Fibroblast of skin of back (primary cell): ENCODE measurements around the gene ADCY5.
"Not testable (repeated sequence)": the region's sequence is repeated elsewhere in the genome, so short reads cannot be mapped to it uniquely, and the experiment has no call there.

ENCODE experiments used
- DNase-seq: peaks from one replicate; pipeline ENCODE4 v3.0.0-alpha.2; 2013

ADCY5 gene

DNA sequence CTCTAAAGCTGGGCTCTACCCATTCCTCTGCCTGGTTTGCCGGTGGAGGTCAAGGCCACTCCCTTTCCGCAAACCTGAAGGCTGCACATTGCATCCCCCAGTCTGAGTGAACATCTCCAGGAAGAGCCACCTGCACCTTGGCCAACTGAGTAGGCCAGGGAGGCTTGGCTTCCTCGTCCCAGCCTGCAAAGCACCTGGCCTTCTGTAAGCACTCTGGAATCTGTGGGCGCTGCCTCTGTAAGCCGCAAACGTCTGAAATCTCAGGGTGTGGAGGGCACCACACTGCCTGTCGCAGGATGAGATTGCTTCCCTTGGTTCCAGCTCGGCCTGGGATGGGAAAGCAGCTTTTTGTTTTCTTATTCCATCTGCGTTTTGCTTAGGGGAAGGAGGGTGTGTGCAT is 165.8 kb downstream of the ADCY5 start:
- DNase-seq = no peak

DNA sequence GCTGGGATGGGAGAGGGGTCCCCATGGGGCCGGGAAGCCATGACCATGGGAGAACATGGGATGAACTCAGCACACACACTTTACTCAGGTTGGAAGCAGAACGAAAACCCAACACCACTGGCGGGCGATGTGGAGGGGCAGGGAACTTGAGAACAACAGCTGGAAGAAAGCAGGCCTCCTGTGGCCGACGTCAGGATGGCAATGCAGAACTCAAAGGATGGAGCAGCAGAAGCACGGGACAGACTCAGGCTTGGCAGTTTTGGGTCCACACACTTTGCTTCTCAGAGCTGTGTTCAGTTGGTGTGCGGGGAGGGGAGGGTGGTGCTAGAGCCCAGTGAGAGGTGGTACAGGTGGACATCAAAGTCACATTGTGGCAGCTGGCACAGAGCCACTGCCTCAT is 166.4 kb downstream of the ADCY5 start:
- DNase-seq = no peak

DNA sequence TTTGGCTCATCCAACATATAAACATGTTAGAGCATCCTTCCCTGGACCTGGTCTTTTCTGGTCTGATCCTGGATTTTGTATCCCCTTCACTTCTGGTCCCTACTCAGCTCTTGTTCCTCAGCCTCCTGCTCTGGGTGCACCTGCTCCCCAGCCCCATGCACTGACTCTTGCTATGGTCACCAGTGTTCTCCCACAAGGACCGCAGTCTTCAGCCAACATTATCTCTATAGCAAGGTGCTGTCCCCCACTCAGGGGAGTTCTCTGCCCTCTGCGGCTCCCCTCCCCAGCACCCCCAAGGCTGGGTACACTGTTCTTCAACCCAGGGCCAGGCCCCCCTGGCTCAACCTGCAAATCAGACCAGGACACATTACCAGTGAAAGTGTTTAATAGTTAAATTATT is 167.0 kb downstream of the ADCY5 start:
- no peak for DNase-seq

DNA sequence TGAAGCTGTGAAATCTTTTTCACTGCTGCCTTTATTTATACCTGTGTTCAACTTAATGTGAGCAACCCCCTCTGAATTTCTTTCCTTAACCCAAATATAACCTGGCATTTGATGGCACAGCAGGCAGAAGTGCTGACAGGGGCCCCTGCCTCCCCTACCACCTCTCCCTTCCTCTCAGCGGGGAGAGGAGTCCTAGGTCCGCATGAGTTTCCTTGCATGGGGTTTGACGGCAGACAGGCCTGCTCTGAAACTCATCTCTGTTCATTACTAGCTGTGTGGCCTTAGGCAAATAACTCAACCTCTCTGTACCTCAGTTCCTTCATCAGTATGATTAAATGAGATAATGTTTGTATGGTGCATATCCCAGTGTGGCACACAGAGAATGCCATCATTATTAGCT is 167.5 kb downstream of the ADCY5 start:
- DNase-seq = no peak

DNA sequence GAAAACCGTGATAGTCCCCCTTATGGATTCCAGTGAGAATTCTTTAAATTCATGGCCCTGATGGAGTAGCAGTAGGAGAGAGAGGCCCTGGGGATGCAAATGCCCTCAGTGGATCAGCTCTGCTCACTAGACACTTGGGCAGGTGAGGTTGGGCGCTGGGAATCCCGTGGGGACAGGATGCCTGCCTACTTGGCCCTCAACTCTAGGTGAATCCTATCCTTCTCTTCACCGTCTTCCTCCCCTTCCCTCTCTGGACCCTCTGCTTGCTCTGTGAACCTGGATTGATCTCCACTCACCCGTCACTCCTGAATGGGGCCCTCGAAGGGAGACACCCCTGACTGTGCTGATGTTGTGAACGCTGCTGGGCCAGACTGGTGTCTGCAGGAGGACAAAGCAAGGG is 169.8 kb downstream of the ADCY5 start:
- no peak for DNase-seq

DNA sequence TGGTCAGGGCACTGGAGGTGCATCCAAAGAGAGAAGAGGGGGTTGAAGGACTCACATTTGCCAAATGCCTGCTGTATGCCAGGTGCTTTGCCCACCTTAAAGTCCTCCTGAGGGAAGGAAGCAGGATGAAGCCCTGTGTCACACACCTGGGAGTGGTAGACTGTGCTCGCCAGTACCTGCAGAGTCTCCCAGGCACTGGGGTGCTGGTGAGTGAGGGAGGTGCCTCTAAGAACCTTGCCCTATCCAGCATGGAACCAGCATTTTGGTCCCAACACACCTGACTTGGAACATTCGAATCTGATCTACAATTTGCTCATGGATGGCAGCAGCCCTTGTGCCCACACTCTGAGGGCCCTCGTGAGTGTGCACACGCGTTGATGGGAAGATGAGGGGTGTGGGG is 170.4 kb downstream of the ADCY5 start:
- DNase-seq = no peak

DNA sequence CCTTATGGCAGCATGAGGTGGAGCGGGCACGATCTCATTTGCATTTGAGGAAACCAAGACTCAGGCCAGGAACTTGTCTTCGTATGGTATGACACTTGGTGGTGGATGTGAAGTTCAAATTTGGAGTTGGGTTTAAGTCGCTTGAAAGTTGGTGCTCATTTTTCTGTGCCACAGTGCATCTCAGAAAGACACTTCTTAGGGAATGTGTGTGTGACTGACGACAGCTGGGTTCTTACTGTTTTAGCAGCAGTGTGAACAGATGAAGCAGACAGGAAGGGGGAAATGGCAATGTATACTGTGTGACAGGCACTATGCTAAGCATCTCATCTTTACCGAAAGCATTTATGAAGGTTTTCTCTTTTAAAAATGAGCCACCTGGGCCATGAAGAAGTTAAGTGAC is 171.8 kb downstream of the ADCY5 start:
- DNase-seq = no peak

DNA sequence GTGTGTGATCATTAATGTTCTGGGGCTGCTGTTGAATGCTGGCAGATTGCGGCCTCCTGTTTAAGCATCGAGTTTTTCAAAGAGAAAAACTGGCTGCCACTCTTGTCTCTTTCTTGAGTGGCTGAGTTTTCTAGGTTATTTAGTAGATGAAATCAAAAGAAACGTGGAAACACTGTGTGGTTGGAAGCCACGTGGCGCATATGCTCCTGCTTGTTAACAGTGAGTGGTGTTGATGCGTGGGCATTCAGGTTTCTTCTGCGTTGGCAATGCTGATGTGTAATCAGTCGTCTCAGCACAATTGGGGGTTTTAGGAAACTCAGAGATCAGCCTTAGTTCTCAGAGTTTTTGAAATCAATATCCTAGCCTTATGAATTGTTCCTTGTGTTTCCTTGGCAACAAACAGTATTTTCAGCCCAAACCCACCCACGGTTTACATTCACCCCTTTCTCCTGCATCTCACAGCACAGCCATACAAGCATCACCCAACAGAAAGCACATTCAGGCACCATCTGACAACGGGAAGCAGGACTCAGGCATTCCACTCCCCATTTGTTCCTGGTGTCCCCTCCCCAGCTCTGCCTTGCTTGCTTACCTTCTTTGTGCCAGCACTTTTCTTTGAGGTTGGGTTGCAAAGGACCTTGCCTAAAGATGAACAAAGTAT is 172.4 kb downstream of the ADCY5 start:
- no peak for DNase-seq

DNA sequence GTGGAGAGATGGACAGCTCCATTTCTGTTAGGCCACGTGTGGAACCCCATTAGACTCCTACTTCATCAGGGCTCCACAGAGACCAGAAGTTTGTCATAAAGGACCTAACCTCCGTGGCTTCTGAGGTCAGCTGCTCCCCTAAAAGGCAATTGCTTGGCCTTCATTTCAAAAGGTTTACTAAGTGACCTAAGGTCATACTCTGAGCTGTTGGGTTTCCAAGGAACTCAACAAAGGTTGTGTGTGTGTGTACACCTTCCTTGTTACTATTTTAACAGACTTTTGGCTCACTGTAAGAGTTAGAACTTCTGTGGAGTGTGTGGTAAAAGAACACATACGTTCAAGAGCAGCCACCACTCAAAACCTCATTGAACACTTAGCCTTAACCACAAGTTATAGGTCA is 173.2 kb downstream of the ADCY5 start:
- no peak for DNase-seq

DNA sequence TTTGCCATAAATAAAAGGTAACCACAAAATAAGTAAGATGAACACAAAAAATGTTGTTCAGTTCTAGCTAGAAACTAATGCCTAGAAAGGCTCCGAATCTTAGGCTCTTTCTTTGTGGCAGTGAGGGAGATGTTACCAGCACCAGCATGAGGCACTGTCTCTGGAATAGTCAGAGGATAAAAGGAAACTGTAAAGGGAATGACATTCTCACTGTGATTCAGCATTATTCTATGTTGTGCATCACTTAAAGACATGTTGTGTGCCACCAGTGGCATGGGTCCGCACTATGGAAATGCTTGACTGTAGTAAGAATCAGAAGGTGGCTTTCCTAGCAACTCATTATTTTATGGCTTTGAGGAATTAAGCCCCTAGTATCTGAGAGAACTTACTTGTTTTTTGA is 176.3 kb downstream of the ADCY5 start:
- peak; percentile 50 for DNase-seq

DNA sequence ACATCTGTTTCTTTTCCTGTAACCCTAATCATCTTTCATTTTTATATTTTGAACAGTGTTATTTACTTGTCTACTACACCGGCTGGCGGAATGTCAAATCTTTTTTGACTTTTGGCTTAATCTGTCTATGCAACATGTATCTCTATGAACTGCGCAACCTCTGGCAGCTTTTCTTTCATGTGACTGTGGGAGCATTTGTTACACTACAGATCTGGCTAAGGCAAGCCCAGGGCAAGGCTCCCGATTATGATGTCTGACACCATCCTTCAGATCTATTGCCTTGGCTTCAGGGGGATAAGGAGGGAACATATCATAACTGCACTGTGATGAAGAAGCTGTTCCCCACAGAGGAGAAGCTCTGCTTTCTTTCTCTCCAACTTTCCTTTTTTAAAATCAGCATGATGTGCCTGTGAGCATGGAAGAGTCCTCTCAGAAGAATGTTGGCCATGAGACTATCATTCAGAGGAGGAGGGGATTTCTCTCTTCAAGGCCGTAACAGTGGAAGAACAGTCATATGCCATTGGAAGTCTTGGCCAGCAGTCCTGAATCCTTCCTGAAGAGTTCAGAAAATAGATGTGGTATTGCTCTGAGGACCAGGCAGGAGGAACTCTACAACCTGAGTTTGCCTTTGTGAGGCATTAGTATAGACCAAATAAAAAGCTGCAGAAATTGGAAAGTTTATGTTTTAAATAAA is 177.3 kb downstream of the ADCY5 start:
- no peak for DNase-seq

DNA sequence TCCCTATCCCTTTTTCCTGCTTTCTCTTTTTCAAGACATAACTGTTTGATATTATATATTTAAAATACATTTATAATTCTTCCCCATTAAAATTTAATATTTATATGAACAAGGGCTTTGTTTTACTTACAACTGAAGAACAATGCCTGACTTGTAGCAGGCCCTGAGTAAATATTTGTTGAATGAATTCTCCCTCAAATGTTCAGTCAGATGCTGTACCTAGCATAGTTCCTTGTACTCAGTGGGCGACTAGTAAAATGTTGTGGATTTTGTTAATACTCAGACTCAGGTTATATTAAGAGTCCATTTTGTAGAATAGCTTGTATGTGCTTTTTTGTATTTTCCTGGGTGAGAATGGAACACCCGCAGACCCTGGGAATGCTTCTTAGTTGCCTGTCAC is 178.1 kb downstream of the ADCY5 start:
- DNase-seq = no peak

DNA sequence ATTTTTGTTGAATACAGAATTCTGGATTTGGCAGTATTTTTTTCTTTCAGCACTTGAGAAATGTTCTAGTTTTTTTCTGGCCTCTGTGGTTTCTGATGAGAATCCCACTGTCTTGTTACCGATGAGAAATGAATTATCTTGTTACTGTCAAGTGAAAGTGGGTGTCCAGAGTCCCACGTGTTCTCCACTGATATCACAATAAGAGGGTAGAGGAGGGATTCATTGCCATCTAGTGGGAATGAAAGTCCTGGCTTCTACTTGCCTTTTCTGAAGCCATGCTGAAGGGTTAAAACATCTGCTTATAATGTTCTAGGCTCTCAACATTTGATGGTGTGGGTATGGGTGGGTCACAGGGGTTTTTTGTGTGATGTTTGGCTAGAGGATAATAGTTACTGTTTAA is 181.1 kb downstream of the ADCY5 start:
- DNase-seq = no peak

DNA sequence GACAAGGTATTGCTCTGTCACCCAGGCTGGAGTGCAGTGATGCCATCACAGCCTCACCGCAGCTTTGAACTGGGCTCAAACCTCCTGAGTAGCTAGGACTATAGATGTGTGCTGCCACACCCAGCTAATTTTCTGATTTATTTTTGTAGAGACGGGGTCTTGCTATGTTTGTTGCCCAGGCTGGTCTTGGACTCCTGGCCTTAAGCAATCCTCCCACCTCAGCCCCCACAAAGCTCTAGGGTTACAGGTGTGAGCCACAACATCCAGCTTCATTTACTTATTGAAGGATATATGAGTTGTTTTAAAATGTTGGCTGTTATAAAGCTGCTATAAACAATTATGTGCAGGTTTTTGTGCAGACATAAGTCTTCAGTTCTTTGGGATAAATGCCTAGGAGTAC is 184.9 kb downstream of the ADCY5 start:
- DNase-seq = no peak

DNA sequence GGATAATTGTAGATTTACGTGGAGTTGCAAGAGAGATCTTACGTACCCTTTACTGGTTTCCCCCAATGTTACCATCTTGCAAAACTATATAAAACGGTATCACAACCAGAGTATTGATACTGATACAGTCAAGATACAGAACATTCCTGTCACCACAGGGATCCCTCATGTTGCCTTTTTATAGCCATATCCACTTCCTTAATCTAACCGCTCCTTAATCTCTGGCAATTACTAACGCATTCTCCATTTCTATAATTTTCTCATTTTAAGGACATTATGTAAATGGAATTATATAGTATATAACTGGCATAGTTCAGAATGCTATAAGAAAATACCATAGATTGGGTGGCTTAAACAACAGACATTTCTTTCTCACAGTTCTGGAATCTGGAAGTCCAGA is 186.0 kb downstream of the ADCY5 start:
- DNase-seq = no peak

DNA sequence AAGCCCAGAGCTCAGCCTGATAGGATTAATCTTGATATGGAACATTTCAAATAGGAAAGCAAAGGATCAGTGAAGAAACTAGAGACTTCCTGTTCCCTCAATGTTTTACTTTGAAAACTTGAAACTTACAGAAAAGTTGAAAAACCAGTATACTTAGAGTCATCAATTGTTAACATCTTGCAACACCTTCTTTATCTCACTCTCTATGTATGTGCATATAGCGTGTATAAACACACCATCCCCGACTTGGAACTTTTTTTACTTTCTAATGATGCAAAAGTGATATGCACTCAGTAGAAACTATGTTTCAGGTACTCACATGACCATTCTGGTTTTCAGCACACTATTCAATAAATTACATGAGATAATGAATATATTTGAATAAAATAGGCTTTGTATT is 186.7 kb downstream of the ADCY5 start:
- no peak for DNase-seq

DNA sequence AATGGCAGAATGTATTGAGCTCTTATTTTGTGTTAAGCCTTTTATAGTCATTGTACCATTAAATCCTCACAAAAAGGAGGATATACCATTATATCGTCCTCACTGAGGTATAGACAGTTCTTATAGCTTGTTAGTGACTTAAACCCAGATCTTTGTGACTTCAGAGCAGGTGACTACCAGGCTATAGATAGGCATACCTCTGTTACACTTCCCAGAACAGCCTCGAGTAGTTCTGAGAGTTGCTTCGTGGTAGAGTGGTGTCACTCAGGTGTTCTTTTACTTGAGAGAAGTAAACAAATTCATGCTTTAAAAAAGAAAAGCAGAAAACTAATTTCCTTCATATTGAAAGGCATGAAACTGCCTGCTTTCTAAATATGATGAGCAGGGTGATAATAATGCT is 187.2 kb downstream of the ADCY5 start:
- no peak for DNase-seq

DNA sequence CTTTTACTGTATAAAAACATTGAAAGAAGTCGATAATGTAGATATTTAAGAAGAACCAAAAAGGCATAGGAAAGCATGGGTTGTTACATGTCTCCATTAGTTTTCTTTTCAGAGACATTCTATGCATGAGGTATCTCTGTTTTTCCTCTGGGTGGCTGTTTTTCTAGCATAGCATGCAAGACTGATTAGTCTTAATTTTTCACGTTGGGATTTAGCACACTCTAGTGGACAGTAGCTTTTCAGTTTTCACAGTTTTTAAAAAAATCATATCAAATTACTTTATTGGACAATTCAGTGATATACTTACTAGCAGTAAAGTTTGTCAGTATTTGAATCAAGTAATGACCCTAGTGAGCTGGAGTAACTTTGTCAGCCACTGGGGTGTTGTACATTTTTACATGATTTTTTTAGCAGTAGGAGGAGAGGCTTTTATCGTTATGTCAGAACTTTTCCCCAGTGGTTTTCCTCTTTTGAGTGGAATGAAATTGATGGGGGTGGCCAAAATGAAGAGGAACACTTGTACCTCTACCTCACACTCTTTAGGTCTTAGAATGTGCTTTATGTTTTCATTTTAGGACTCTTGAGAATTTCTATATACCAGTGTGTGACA is 190.0 kb downstream of the ADCY5 start:
- peak; percentile 64 for DNase-seq

DNA sequence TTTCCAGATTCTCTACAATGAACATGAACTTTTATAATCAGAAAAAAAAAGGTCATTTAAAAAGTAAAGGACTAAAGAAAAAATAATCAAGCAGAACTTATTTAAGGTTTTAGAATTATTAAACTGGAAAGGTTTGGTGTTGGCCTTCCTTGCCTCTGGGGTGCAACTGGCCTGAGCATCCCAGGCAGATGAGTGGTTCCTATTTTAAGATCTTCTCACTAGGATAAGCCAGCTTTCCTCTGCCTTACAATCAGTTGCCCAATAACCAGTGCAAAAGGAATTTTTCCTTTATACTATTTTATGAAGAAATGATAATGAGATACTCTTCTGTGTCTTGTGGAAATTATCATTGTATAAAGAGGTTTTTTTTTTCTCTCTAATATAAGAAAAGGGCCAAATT is 190.5 kb downstream of the ADCY5 start:
- DNase-seq = no peak

DNA sequence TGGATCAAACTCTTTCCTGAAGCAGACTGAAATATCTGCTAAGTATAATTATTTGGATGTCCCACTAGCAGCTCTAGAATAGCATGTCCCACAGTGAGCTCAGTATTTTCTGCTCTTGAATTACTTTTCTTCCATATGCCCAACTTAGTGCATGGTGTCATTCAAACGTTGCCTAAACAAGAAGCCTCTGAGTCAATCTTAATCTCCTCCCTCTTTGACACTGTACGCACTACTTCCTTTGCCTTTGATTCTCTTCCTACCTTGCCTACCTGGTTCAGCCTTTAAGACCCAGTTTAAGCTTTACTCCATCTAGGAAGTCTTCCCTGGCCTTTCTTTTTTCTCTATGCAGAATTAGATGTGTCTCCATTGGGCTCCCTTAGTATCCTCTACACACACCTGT is 192.6 kb downstream of the ADCY5 start:
- DNase-seq = no peak

DNA sequence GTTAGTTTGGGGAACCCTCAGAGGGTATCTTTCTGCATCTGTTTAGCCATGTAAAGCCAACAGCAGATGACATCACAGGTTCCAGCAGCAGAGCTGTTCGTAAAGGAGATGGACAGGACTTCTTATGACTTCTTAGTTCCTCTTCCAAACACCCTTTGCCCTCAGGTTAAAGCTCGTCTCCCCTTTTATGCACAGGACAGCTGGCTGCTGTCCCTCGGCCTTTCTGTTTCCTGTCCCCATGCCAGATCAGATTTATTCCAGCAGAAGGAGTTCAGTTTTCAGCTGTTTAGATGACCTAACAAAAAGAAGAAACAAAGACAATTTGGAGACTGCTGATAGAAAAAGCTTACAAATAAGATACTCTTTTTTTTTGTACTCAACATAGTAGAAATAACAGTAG is 202.0 kb downstream of the ADCY5 start:
- DNase-seq = no peak

DNA sequence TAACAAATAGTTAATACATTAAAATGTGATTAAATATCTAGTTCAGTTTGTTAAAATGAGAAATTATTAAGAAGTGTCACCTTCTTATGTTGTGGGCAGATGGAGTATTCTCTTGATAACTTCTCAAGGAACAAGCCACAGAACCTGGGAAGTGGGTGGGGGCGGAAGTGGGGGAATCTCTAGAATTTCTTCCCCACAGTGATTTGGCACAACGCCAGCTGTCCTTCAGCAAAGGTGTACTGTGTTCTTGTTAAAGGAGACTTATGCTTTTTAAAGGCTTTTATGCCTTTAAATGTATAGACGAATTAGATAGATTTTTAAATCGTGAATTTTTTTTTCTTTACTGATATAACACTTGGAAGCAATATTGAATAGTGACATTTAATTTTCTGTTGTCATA is 204.8 kb downstream of the ADCY5 start:
- DNase-seq = no peak

DNA sequence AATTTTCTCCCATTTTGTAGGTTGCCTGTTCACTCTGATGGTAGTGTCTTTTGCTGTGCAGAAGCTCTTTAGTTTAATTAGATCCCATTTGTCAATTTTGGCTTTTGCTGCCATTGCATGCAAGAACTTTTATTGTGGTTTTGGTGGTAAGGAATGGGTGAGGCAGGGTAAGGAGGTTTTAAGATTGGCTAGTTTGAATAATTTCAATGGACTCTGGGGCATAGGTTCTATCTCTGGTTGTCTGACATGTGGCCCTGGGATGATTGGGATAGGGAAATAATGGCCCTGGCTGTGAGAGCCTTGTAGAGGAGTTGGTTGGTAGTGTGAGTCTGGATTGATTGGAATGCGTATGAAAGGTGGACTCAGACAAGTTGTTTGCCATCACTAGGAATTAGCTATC is 209.1 kb downstream of the ADCY5 start:
- no peak for DNase-seq

DNA sequence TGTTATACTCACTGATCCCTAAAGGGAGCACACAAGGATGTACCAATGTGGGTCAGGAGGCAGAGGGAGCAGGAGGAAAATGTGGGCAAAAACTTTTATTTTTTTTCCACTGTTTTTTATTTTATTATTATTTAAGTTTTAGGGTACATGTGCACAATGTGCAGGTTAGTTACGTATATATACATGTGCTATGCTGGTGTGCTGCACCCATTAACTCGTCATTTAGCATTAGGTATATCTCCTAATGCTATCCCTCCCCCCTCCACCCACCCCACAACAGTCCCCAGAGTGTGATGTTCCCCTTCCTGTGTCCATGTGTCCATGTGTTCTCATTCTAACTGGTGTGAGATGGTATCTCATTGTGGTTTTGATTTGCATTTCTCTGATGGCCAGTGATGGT is 209.7 kb downstream of the ADCY5 start:
- DNase-seq = not testable (repeated sequence)
